Measurements from ENCODE around the gene PPP1R12A. TPM values are rescaled to one million over a fixed set of nuclear protein-coding genes. Genes with fewer than 3 reads are reported as not detected.

The PPP1R12A gene
- total RNA-seq, 1 donor from 2014 or later: 38.8 TPM

GRCh38 chr12:79871621-79872020 is 63.3 kb downstream of the PPP1R12A start:
- intact Hi-C loops (cut with DNase I): no loop called here
- no peak for DNase-seq
- ATAC-seq (ENCODE audit: poor library complexity): no peak

- DNase-seq (no peak), ATAC-seq (ENCODE audit: poor library complexity) (no peak)
- intact Hi-C loops (cut with DNase I): no loop called here
Observed at GRCh38 chr12:79870916-79871315, 64.0 kb downstream of the PPP1R12A start.

- intact Hi-C loops (cut with DNase I): no loop called here
- ATAC-seq (ENCODE audit: poor library complexity) (no peak), DNase-seq (no peak)
Observed at GRCh38 chr12:79859646-79860045, 75.3 kb downstream of the PPP1R12A start.

DNA sequence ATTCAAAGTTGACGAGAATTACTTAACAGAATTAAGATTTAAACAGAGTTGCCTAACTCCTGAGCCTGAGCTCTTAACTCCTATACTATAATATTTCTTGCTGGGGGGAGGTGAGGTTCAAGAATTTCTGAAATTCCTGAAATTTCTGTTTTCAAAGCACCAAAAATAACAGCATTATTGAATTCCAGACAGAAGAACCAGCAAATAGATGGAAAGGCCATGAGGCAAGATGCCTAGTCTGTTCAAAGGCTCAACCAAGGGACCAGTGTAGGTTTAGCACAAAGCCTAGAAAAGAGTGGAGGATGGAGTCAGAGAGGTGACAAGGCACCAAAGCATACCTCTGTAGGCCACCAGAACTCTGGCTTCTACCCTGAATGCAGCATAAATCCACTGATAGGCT is 76.4 kb downstream of the PPP1R12A start:
- ATAC-seq (ENCODE audit: poor library complexity): no peak
- intact Hi-C loops (cut with DNase I): no loop called here
- DNase-seq: no peak

DNA sequence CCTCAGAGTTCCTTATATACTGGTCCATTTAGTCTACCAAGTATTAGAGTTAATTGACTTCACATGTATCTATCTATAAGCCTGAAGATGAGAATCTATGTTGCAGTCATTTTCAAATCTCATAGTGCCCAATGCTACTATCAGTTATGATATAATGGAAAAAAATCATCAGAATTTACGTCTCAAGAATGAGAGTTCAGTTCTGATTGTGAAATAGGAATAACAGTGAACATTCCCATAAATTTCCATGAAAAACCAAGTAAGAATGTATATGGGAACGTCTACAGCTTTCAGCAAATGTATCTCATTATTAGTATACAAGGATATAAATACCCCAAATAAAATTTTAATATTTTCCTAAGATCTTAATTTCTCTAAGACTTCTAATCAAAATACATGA is 77.2 kb downstream of the PPP1R12A start:
- intact Hi-C loops (cut with DNase I): no loop called here
- no peak for ATAC-seq (ENCODE audit: poor library complexity)

GRCh38 chr12:79850610-79851299 is 84.1 kb downstream of the PPP1R12A start:
- DNase-seq: no peak
- no peak for ATAC-seq (ENCODE audit: poor library complexity)
- intact Hi-C loops (cut with DNase I): no loop called here

More for the DNA sequence above, 77.2 kb downstream of the PPP1R12A start:
- no peak for DNase-seq

GRCh38 chr12:79848339-79848738 is 86.6 kb downstream of the PPP1R12A start:
- no peak for DNase-seq
- intact Hi-C loops (cut with DNase I): no loop called here

GRCh38 chr12:79847417-79847816 is 87.5 kb downstream of the PPP1R12A start:
- DNase-seq (no peak), ATAC-seq (ENCODE audit: poor library complexity) (no peak)
- intact Hi-C loops (cut with DNase I): no loop called here

More at GRCh38 chr12:79848339-79848738, 86.6 kb downstream of the PPP1R12A start:
- no peak for ATAC-seq (ENCODE audit: poor library complexity)

GRCh38 chr12:79844693-79845092 is 90.2 kb downstream of the PPP1R12A start:
- intact Hi-C loops (cut with DNase I): no loop called here
- DNase-seq: no peak
- no peak for ATAC-seq (ENCODE audit: poor library complexity)

DNA sequence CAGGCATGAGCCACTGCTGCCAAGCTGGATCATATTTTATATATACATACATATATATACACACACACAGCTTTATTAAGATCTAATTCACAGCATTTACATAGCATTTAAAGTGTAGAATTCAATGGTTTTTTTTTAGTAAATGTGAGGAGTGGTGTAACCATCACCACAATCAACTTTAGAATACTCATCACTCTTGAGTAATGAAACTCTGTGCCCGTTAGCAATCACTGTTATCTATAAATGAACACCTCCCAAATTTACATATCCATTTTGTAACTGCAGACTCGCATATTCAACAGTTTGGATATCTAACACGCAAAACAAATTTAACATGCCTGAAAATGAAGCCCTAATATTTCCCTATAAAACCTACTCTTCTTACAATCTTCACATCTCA is 90.9 kb downstream of the PPP1R12A start:
- intact Hi-C loops (cut with DNase I): no loop called here
- no peak for ATAC-seq (ENCODE audit: poor library complexity)
- no peak for DNase-seq

DNA sequence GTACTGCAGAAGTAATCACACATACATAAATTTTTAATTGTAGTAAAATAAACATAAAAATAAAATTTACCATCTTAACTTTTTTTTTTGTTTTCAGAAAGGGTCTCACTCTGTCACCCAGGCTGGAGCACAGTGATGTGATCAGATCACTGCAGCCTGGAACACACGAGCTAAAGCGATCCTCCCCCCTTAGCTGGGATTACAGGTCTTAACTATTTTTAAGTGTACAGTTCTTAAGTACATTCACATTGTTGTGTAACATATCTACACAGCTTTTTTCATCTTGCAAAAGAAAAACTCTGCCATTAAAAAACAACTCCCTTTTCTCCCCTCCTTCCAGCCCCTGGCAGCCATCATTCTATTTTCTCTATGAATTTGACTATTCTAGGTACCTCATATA is 92.3 kb downstream of the PPP1R12A start:
- DNase-seq: no peak
- intact Hi-C loops (cut with DNase I): no loop called here
- ATAC-seq (ENCODE audit: poor library complexity): no peak

DNA sequence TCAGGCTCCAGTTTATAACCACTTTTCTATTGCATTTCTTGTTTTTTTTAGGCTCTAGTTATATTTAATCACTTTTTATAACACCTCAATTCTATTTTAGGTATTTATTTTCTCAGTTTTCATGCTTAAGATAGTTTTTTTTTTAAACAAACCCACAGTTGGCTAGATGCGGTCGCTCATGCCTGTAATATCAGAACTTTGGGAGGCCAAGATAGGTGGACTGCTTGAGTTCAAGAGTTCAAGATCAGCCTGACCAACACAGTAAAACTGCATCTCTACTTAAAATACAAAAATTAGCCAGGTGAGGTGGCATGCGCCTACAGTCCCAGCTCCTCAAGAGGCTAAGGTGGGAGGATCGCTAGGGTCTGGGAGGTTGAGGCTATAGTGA is 93.0 kb downstream of the PPP1R12A start:
- ATAC-seq (ENCODE audit: poor library complexity) (no peak), DNase-seq (no peak)
- intact Hi-C loops (cut with DNase I): no loop called here

GRCh38 chr12:79841248-79841877 is 93.5 kb downstream of the PPP1R12A start:
- no peak for DNase-seq
- ATAC-seq (ENCODE audit: poor library complexity): no peak
- intact Hi-C loops (cut with DNase I): no loop called here

DNA sequence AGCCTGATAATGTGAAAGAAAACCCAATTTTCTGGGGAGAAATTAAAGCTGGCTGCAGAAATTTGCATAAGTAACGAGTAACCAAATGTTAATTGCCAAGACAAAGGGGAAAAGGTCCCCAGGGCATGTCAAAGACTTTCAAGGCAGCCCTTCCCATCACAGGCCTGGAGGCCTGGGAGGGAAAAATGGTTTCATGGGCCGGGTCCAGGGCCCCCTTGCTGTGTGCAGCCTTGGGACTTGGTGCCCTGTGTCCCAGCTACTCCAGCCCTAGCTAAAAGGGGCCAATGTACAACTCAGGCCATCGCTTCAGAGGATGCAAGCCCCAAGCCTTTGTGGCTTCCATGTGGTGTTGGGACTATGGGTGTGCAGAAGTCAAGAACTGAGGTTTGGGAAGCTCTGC is 96.5 kb downstream of the PPP1R12A start:
- intact Hi-C loops (cut with DNase I): no loop called here
- DNase-seq (no peak), ATAC-seq (ENCODE audit: poor library complexity) (no peak)

- intact Hi-C loops (cut with DNase I): no loop called here
- no peak for DNase-seq
- no peak for ATAC-seq (ENCODE audit: poor library complexity)
Observed at GRCh38 chr12:79837575-79837974, 97.3 kb downstream of the PPP1R12A start.

DNA sequence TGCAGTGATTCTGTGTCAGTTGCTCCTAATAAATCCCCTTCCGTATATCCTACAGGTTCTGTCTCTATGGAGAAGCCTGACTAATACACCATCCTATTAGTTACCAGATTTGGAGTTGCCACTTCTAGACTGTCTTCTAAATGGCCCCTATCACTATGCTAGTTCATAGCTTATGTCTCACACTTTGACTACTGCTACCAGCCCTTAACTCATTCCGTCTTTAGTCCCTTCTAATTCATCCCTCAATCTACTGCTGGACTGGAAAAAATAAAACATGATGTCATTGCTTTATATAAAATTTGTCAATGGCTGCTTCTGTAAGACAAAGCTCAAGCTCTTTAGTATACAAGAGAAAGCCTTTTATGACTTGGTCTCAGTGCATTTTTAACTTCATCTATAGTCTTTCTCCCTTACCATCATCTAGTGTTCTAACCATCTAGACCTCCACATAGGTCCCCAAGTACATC is 99.5 kb downstream of the PPP1R12A start:
- no peak for DNase-seq
- intact Hi-C loops (cut with DNase I): no loop called here
- ATAC-seq (ENCODE audit: poor library complexity): peak; percentile 59

GRCh38 chr12:79834712-79835376 is 100.1 kb downstream of the PPP1R12A start:
- ATAC-seq (ENCODE audit: poor library complexity) (peak; percentile 28), DNase-seq (no peak)
- intact Hi-C loops (cut with DNase I): no loop called here

DNA sequence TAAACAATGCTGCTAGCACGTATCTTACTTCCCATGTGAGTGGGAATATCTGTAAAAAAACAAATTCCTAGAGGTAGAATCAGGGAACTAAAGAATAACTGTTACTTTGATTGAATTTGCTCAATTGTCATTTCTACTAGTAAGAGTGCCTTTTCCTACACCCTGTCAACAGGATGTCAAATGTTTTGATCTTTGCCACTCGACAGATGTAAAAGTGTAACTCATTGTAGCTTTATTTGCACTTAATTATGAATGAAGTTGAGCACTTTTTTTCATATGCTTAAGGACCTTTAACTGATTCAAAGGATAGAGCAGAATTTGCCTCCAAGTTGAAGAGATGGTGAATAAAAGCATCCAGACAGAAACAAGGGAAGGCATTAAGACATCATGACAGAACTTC is 104.5 kb downstream of the PPP1R12A start:
- no peak for ATAC-seq (ENCODE audit: poor library complexity)
- intact Hi-C loops (cut with DNase I): no loop called here

GRCh38 chr12:79828924-79829323 is 106.0 kb downstream of the PPP1R12A start:
- ATAC-seq (ENCODE audit: poor library complexity) (no peak), DNase-seq (no peak)

More for the DNA sequence above, 104.5 kb downstream of the PPP1R12A start:
- no peak for DNase-seq

DNA sequence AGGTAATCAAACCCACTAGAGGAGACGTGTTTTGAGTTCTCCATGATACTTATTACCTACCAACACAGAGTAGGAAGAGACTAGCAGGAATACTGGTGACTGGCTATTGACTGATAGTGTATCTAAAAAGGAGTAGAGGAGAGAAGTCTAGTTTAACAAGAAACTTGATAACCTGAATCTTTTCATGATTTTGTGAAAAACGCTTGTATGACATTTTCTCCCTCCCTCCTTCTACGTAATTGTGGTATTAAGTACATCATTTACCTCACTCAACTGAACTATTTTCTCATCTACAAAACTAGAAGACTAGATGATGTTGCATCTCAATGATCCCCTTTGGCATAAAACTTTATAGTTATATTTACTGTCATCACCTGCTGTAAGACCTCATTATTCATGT is 107.4 kb downstream of the PPP1R12A start:
- DNase-seq (no peak), ATAC-seq (ENCODE audit: poor library complexity) (no peak)
- intact Hi-C loops (cut with DNase I): loop anchor here (10.0 kb wide), 1 partner anchor 107 kb away; the partner anchor contains the start of gene PPP1R12A

More at GRCh38 chr12:79828924-79829323, 106.0 kb downstream of the PPP1R12A start:
- intact Hi-C loops (cut with DNase I): loop anchor here (10.0 kb wide), 1 partner anchor 106 kb away; the partner anchor contains the start of gene PPP1R12A

Measured in Right ventricle myocardium superior (tissue), 1 donor.